LNCaP clone FGC (cell line): Measurements from ENCODE around the gene RLN1.
"Not testable (repeated sequence)": the region's sequence is repeated elsewhere in the genome, so short reads cannot be mapped to it uniquely, and the experiment has no call there.

Experiments
- DNase-seq: peaks from one replicate; pipeline ENCODE4 v3.0.0-alpha.2; 2011; ENCODE audit warnings: low read depth
- H3K4me3 ChIP-seq: 2 replicates; pipeline ENCODE4 v1.5.1; 2011; ENCODE audit warnings: mild to moderate bottlenecking, low read depth, low read length, control low read depth
- CTCF ChIP-seq: IDR thresholded peaks from 2 replicates; pipeline ENCODE4 v1.5.1; 2012; ENCODE audit warnings: mild to moderate bottlenecking; ENCODE audit not compliant: control insufficient read depth, insufficient read depth; ENCODE audit errors: extremely low read depth

RLN1 gene

GRCh38 chr9:5355226-5355625, 15.6 kb upstream of the RLN1 start:
- no peak for DNase-seq

DNA sequence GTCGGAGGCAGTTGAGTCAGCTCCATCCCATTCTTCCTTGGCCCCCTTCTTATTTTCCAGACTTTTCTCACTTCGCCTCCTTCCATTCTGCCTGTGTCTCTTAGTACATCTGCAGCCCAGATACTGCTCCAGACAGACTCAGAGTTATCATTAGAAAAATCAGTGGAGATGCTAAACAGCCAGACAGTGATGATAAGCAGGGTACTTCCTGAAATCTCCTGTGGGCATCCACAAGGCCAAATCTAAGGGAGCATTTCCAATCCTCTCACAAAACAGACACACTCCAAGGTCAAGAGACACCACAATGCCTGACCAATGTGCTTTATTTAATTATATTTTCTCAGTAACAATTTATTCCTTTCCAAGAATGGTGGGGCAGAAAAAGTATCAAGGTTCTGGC, 14.5 kb upstream of the RLN1 start:
- TF ChIP-seq CTCF = no peak
- DNase-seq = no peak
- no peak overlapping the region for H3K4me3 ChIP-seq

More at GRCh38 chr9:5355226-5355625, 15.6 kb upstream of the RLN1 start:
- TF ChIP-seq CTCF = no peak
- H3K4me3 ChIP-seq = no peak overlapping the region

DNA sequence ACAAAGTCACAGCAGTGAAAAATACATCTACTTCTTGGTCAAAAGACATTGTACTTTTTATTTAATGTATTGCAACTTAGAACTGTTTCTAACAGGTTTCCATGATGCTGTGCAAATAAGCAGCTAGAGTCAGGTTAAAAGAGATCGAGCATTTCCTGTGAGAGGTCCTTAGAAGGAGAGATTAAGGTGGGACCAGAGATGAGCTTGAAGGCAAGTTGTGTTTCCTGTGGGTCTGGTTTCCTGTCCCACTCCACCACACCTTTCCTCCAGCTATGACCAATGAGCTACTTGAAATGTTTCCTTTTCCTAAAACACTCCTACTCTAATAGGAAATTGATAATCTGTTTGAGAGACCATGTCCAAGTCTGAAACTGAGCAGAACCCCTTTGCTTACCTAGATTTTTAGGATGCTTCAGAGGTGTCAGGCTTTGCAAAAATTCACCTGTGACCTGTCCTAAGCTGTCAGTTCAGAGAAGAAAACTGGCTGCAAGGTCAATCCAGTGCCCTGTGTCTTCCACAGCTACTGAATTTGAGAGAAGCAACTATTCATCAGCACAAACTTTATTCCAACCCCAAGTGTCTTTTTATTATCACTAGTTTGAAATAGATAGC, 13.1 kb upstream of the RLN1 start:
- H3K4me3 ChIP-seq = no peak overlapping the region
- no peak for TF ChIP-seq CTCF
- DNase-seq = no peak

DNA sequence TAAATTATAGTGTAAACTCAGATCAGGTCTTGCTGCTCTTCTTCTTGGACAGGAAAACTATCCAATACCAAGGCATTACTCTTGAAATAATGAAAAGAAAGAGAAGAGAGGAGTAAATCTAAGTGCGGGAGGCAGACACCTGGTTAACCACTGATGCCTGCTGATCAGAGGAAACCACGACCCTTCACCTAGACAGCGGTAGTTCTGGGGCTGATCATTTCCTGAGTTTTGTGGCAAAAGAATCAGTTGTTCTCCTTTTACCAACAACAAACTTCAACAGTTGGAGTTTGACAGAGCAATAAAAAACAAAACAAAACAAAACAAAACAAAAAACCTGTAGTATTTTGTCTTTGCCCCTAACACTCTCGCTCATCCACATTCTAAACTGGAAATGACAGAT, 3.0 kb downstream of the RLN1 start:
- H3K4me3 ChIP-seq = no peak overlapping the region
- TF ChIP-seq CTCF = no peak
- DNase-seq = no peak

GRCh38 chr9:5331276-5331675, 8.4 kb downstream of the RLN1 start:
- not testable (repeated sequence) for DNase-seq, H3K4me3 ChIP-seq

DNA sequence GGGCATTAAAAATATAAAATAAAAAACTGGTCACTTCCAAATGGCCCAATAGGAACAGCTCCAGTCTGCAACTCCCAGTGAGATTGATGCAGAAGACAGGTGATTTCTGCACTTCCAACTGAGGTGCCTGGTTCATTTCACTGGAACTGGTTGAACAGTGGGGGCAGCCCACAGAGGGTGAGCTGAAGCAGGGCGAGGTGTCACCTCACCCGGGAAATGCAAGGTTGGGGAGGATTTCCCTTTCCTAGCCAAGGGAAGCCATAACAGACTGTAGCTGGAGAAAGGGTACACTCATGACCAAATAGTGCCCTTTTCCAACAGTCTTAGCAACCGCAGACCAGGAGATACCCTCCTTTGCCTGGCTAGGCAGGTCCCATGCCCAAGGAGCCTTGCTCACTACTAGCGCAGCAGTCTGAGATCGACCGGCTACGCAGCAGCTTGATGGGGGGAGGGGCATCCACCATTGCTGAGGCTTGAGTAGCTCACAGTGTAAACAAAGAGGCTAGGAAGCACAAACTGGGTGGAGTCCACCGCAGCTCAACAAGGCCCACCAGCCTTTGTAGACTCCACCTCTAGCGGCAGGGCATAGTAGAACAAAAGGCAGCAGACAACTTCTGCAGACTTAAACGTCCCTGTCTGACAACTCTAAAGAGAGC, 12.7 kb downstream of the RLN1 start:
- H3K4me3 ChIP-seq = no peak overlapping the region
- no peak for DNase-seq
- no peak for TF ChIP-seq CTCF

GRCh38 chr9:5326187-5326586, 13.5 kb downstream of the RLN1 start:
- TF ChIP-seq CTCF = no peak
- no peak for DNase-seq
- H3K4me3 ChIP-seq = no peak overlapping the region

- H3K4me3 ChIP-seq, DNase-seq: not testable (repeated sequence)
Observed at GRCh38 chr9:5321601-5322000, 18.1 kb downstream of the RLN1 start.
